ENCODE data around the gene PPME1.

PPME1 gene

DNA sequence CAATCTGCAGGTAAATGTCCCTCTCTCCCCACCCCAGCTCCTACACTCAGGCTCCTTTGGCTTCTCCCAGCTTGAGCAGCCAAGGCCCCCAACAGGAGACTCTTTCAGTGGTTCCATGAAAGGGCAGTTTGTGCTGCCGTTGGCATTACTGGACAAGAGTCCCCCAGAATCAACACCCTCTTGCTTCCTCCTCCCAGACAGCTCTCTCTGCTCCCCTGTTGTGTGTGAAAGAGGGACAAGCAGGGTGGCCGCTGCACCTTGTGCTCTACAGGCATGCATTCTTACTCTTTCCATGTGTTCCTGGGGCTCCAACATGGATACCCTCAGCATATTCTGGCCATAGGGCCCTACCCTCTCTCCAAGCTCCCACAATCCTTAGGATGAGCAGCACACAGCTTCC lies 91.6 kb downstream of the PPME1 start:
- no peak for TF ChIP-seq CTCF (conservative IDR thresholded peaks at IDR 0.05; ENCODE audit: low read depth, low read length)
- DNase-seq (ENCODE audit: low read depth) = no peak
- H3K4me3 ChIP-seq (ENCODE audit: low read length) = no peak overlapping the region

DNA sequence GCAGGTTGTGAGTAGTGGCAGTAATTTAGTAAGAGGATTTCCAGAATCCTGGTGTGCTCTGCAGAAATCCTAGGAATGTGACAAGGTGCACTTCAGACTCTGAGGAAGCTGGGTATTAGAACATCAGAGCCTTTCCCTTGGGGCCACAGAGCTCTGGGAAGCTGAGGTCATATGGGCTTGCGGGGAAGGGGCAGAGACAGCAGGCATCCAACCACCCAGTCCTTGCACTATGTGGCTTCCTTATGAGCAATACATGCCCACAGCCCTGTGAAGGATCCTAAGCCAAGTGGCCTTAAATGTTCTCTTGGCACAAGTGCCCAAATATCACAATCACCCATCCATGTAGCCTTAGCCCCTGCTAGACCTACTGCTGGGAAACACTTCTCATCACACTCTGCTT lies 94.2 kb downstream of the PPME1 start:
- no peak for TF ChIP-seq CTCF (conservative IDR thresholded peaks at IDR 0.05; ENCODE audit: low read depth, low read length)
- H3K4me3 ChIP-seq (ENCODE audit: low read length) = no peak overlapping the region
- DNase-seq (ENCODE audit: low read depth) = no peak

GRCh38 chr11:74267014-74267413 lies 95.9 kb downstream of the PPME1 start:
- no peak for TF ChIP-seq CTCF (conservative IDR thresholded peaks at IDR 0.05; ENCODE audit: low read depth, low read length)
- H3K4me3 ChIP-seq (ENCODE audit: low read length) = no peak overlapping the region
- DNase-seq (ENCODE audit: low read depth) = no peak

GRCh38 chr11:74268456-74268855 lies 97.4 kb downstream of the PPME1 start:
- TF ChIP-seq CTCF (conservative IDR thresholded peaks at IDR 0.05; ENCODE audit: low read depth, low read length) = no peak
- no peak for DNase-seq (ENCODE audit: low read depth)

GRCh38 chr11:74269161-74269811 lies 98.2 kb downstream of the PPME1 start:
- H3K4me3 ChIP-seq (ENCODE audit: low read length) = no peak overlapping the region
- DNase-seq (ENCODE audit: low read depth) = no peak
- TF ChIP-seq CTCF (conservative IDR thresholded peaks at IDR 0.05; ENCODE audit: low read depth, low read length) = no peak

More at GRCh38 chr11:74268456-74268855, 97.4 kb downstream of the PPME1 start:
- no peak overlapping the region for H3K4me3 ChIP-seq (ENCODE audit: low read length)

DNA sequence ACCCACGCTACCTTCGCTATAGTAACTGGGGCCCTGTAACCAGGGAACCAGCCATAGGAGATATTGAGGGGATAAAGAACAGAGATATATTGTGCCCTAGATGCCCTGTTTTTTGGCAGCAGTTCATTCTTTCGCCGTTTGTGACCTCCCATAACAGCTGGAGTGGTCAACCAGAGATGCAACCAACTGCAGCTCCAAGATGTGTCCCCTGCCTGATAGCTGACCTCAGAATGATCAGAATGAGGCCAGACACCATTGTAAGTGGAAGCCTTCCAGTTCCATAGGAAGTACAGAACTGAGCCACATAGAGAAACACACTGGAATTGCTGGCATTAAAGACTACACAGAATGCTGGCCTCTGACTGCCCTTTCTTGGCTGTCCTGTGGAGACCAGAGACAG lies 101.2 kb downstream of the PPME1 start:
- no peak overlapping the region for H3K4me3 ChIP-seq (ENCODE audit: low read length)
- no peak for TF ChIP-seq CTCF (conservative IDR thresholded peaks at IDR 0.05; ENCODE audit: low read depth, low read length)
- no peak for DNase-seq (ENCODE audit: low read depth)

DNA sequence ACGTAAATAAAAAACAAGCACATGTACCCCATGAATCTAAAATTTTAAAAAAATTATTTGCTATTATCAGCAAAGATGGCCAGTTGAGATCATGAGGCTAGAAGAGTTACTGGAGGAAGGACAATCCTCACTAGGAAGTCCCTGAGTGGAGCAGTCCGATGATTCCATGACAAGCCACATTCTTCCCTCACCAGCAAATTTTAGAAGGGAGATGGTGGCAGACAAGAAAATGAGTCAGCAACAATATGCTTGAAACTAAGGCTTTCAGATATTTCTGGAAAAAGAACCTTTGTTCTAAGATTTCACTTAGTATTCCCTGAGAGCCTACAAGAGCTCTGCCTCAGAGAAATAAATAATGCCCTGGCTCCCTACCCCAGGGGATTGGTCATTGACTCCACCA lies 105.5 kb downstream of the PPME1 start:
- no peak overlapping the region for H3K4me3 ChIP-seq (ENCODE audit: low read length)
- no peak for DNase-seq (ENCODE audit: low read depth)
- TF ChIP-seq CTCF (conservative IDR thresholded peaks at IDR 0.05; ENCODE audit: low read depth, low read length) = no peak

Measured in retinal pigment epithelial cell (primary cell).